Prostate gland (tissue), 2 donors: ENCODE data around the gene NETO2. TPM values are rescaled to one million over a fixed set of nuclear protein-coding genes. Genes with fewer than 3 reads are reported as not detected.

ENCODE experiments used
- DNase-seq: peaks from one replicate; pipeline ENCODE4 v3.0.0-alpha.2; 2019; ENCODE audit warnings: low spot score
- H3K27ac ChIP-seq, 2 donors: fragments of 200-600 bp; sonication (generic); 2 replicates each; pipeline ENCODE4 v1.5.1; 2017 to 2019
- H3K27me3 ChIP-seq: fragments of 200-600 bp; sonication (generic); replicated peaks from 2 replicates; pipeline ENCODE4 v1.5.1; 2019; ENCODE audit not compliant: insufficient read depth
- H3K36me3 ChIP-seq, 2 donors: fragments of 200-600 bp; sonication (generic); 1 replicate in 1 of 2; 2 replicates in 1 of 2; pipeline versions ENCODE4 v1.5.1 to v1.8.1; 2017 to 2019
- H3K4me1 ChIP-seq: fragments of 200-600 bp; sonication (generic); replicated peaks from 2 replicates; pipeline ENCODE4 v1.5.1; 2019
- H3K4me3 ChIP-seq, 2 donors: fragments of 200-600 bp; sonication (generic); 2 replicates each; pipeline ENCODE4 v1.5.1; 2017 to 2019
- H3K9me3 ChIP-seq: fragments of 200-600 bp; sonication (generic); 2 replicates; pipeline ENCODE4 v1.5.1; 2017
- CTCF ChIP-seq, 4 experiments: fragments of 200-600 bp in 2 of 4; fragments of 450-650 bp in 2 of 4; sonication (generic) in 2 of 4; IDR thresholded peaks; 1 replicate in 3 of 4; 2 replicates in 1 of 4; pipeline ENCODE4 v1.5.1; 2016 to 2019; ENCODE audit warnings: antibody characterized with exemption in 4 of 4, mild to moderate bottlenecking in 2 of 4, moderate library complexity in 2 of 4
- POLR2A ChIP-seq: fragments of 450-650 bp; IDR thresholded peaks from one replicate; pipeline ENCODE4 v1.6.1; 2016; ENCODE audit warnings: antibody characterized with exemption, mild to moderate bottlenecking
- POLR2AphosphoS5 ChIP-seq: sonication (generic); formaldehyde crosslinking; IDR thresholded peaks from one replicate; pipeline ENCODE4 v1.6.1; 2017; ENCODE audit warnings: antibody characterized with exemption
- WGBS: methylation state at CpG from one replicate; pipeline ENCODE4 v1.1.5; 2018; 5-methylcytosine and 5-hydroxymethylcytosine counted together
- intact Hi-C: fragments of 100-400 bp; cut with DNase I; formaldehyde crosslinking; loops from one replicate; pipeline ENCODE4 v1.14.2; 2022
- total RNA-seq, 2 donors: library from RNA; depleted of rRNA; stranded (reverse); fragments of >200 nt; gene quantifications; one replicate each; pipeline ENCODE4 v1.1.0, GENCODE V29; 2016

The NETO2 gene
- total RNA-seq, 2 donors from 2014 or later: 0.73 to 14.3 TPM

GRCh38 chr16:47037746-47038458 lies 105.8 kb downstream of the NETO2 start:
- WGBS: 6% methylated on average over 55 of the region's 67 CpGs
- Histone ChIP-seq H3K27me3 (no peaks in the 10 kb centered on the region), H3K4me3 (peak overlapping the region; percentile 48 to 54), H3K9me3 (no peaks in the 10 kb centered on the region), H3K27ac (peak overlapping the region in 1 of 2 donors; percentile 62), H3K36me3 (no peaks in the 10 kb centered on the region), H3K4me1 (no peaks in the 10 kb centered on the region)
- DNase-seq: peak; percentile 82
- TF ChIP-seq POLR2A: no peak
- TF ChIP-seq POLR2AphosphoS5: peak; percentile 31
- peak; percentile 73 to 93 (median 86) for TF ChIP-seq CTCF (IDR thresholded peaks at IDR 0.05)
- intact Hi-C loops: loop anchor here (5.0 kb wide), 2 partner anchors 104 to 1124 kb away; partner anchors contain the start of gene NETO2

- no peaks in the 10 kb centered on the region for H3K36me3 ChIP-seq
- no peaks in the 10 kb centered on the region for H3K9me3 ChIP-seq
- intact Hi-C loops: loop anchor here (5.0 kb wide), 2 partner anchors 105 to 1125 kb away; partner anchors contain the start of gene NETO2
- peak overlapping the region; percentile 48 to 54 for H3K4me3 ChIP-seq
- TF ChIP-seq CTCF (IDR thresholded peaks at IDR 0.05) (no peak), POLR2AphosphoS5 (no peak), POLR2A (no peak)
- WGBS: 3% methylated on average over 24 of the region's 24 CpGs
- no peak for DNase-seq
- H3K27ac ChIP-seq: peak overlapping the region in 1 of 2 donors; percentile 62
- H3K4me1 ChIP-seq: no peaks in the 10 kb centered on the region
- H3K27me3 ChIP-seq: no peaks in the 10 kb centered on the region
These were observed 106.4 kb downstream of the NETO2 start for GRCh38 chr16:47037396-47037745.

- Histone ChIP-seq H3K27ac (no peak overlapping the region), H3K36me3 (no peaks in the 10 kb centered on the region), H3K27me3 (no peaks in the 10 kb centered on the region), H3K4me1 (no peaks in the 10 kb centered on the region), H3K4me3 (no peak overlapping the region), H3K9me3 (no peaks in the 10 kb centered on the region)
- intact Hi-C loops: loop anchor here (5.0 kb wide), 2 partner anchors 106 to 1126 kb away; partner anchors contain the start of gene NETO2
- 91% methylated on average over 5 of the region's 5 CpGs for WGBS
- TF ChIP-seq POLR2AphosphoS5 (no peak), CTCF (IDR thresholded peaks at IDR 0.05) (no peak), POLR2A (no peak)
- DNase-seq: no peak
These were observed 107.5 kb downstream of the NETO2 start for GRCh38 chr16:47036201-47036600.

GRCh38 chr16:47035436-47035835 lies 108.3 kb downstream of the NETO2 start:
- Histone ChIP-seq H3K36me3 (no peaks in the 10 kb centered on the region), H3K4me3 (no peak overlapping the region), H3K9me3 (no peaks in the 10 kb centered on the region), H3K27ac (no peak overlapping the region), H3K4me1 (no peaks in the 10 kb centered on the region), H3K27me3 (no peaks in the 10 kb centered on the region)
- intact Hi-C loops: loop anchor here (5.0 kb wide), 2 partner anchors 107 to 1127 kb away; partner anchors contain the start of gene NETO2
- 82% methylated on average over 8 of the region's 8 CpGs for WGBS
- DNase-seq: no peak
- TF ChIP-seq POLR2A (no peak), CTCF (IDR thresholded peaks at IDR 0.05) (no peak), POLR2AphosphoS5 (no peak)

- intact Hi-C loops: no loop called here
- 94% methylated on average over 2 of the region's 2 CpGs for WGBS
- no peaks in the 10 kb centered on the region for H3K36me3 ChIP-seq
- no peaks in the 10 kb centered on the region for H3K4me1 ChIP-seq
- DNase-seq: no peak
- no peak overlapping the region for H3K27ac ChIP-seq
- H3K9me3 ChIP-seq: no peaks in the 10 kb centered on the region
- TF ChIP-seq CTCF (IDR thresholded peaks at IDR 0.05) (no peak), POLR2AphosphoS5 (no peak), POLR2A (no peak)
- no peak overlapping the region for H3K4me3 ChIP-seq
- H3K27me3 ChIP-seq: no peaks in the 10 kb centered on the region
These were observed 109.3 kb downstream of the NETO2 start for GRCh38 chr16:47034455-47034854.
